ENCODE measurements around the gene SLC2A10. TPM values are rescaled to one million over a fixed set of nuclear protein-coding genes. Genes with fewer than 3 reads are reported as not detected.

The SLC2A10 gene
- total and polyA plus RNA-seq, 7 experiments from 2014 or later = 0.05 to 0.17 TPM; not detected in 5

GRCh38 chr20:46722450-46722849 lies 13.0 kb downstream of the SLC2A10 start:
- no peaks in the 10 kb centered on the region for H3K27me3 ChIP-seq (ENCODE audit: control insufficient read depth in 2 of 2, insufficient read depth in 2 of 2, low read length in 2 of 2)
- CTCF ChIA-PET = no interaction called here

GRCh38 chr20:46723039-46723438 lies 13.6 kb downstream of the SLC2A10 start:
- H3K27ac Mint-ChIP-seq = no peak overlapping the region
- H3K4me3 Mint-ChIP-seq = no peak overlapping the region
- no peaks in the 10 kb centered on the region for H3K4me1 Mint-ChIP-seq
- ChIA-PET POLR2A (no interaction called here), CTCF (interaction anchor here (0.6 kb wide), 1 partner anchor 105 kb away, joined by 3 read pairs; no protein-coding TSS in a partner anchor)
- H3K9me3 Mint-ChIP-seq = peaks cover 1 to 28% (median 8%) of the 10 kb centered on the region in 11 donors
- H3K4me1 ChIP-seq (ENCODE audit: control insufficient read depth in 2 of 2, insufficient read depth in 2 of 2, low read length in 2 of 2) = no peaks in the 10 kb centered on the region
- H3K27me3 Mint-ChIP-seq = peaks cover 0 to 4% (median 0%) of the 10 kb centered on the region in 5 donors
- H3K27me3 ChIP-seq (ENCODE audit: control insufficient read depth in 2 of 2, insufficient read depth in 2 of 2, low read length in 2 of 2) = no peaks in the 10 kb centered on the region
- H3K36me3 ChIP-seq (ENCODE audit: control insufficient read depth in 2 of 3, insufficient read depth in 3 of 3, low read length in 3 of 3) = no peaks in the 10 kb centered on the region
- peaks cover 0 to 7% (median 0%) of the 10 kb centered on the region in 3 experiments for H3K9me3 ChIP-seq (ENCODE audit: control insufficient read depth in 2 of 3, low read length in 3 of 3)
- no peak overlapping the region for H3K4me3 ChIP-seq (ENCODE audit: low read length)
- H3K36me3 Mint-ChIP-seq = peaks cover 0 to 6% (median 0%) of the 10 kb centered on the region in 5 donors
- no peak for ATAC-seq
- no peak for DNase-seq
- intact Hi-C loops (cut with micrococcal nuclease) = no loop called here
- no peak overlapping the region for H3K27ac ChIP-seq (ENCODE audit: low read depth, low read length)

More at GRCh38 chr20:46722450-46722849, 13.0 kb downstream of the SLC2A10 start:
- Mint-ChIP-seq H3K27me3 (peaks cover 0 to 4% (median 0%) of the 10 kb centered on the region in 5 donors), H3K4me1 (no peaks in the 10 kb centered on the region), H3K27ac (no peak overlapping the region), H3K36me3 (peaks cover 0 to 6% (median 0%) of the 10 kb centered on the region in 5 donors), H3K9me3 (peaks cover 1 to 28% (median 8%) of the 10 kb centered on the region in 11 donors), H3K4me3 (no peak overlapping the region)
- intact Hi-C loops (cut with micrococcal nuclease) = no loop called here
- Histone ChIP-seq H3K27ac (ENCODE audit: low read depth, low read length) (no peak overlapping the region), H3K36me3 (ENCODE audit: control insufficient read depth in 2 of 3, insufficient read depth in 3 of 3, low read length in 3 of 3) (no peaks in the 10 kb centered on the region), H3K4me1 (ENCODE audit: control insufficient read depth in 2 of 2, insufficient read depth in 2 of 2, low read length in 2 of 2) (no peaks in the 10 kb centered on the region), H3K9me3 (ENCODE audit: control insufficient read depth in 2 of 3, low read length in 3 of 3) (peaks cover 0 to 7% (median 0%) of the 10 kb centered on the region in 3 experiments), H3K4me3 (ENCODE audit: low read length) (no peak overlapping the region)
- POLR2A ChIA-PET = no interaction called here
- ATAC-seq = no peak
- DNase-seq = no peak

GRCh38 chr20:46724343-46724959 lies 15.0 kb downstream of the SLC2A10 start:
- Histone ChIP-seq H3K4me3 (ENCODE audit: low read length) (no peak overlapping the region), H3K27ac (ENCODE audit: low read depth, low read length) (no peak overlapping the region), H3K9me3 (ENCODE audit: control insufficient read depth in 2 of 3, low read length in 3 of 3) (peaks cover 0 to 7% (median 0%) of the 10 kb centered on the region in 3 experiments), H3K36me3 (ENCODE audit: control insufficient read depth in 2 of 3, insufficient read depth in 3 of 3, low read length in 3 of 3) (no peaks in the 10 kb centered on the region), H3K4me1 (ENCODE audit: control insufficient read depth in 2 of 2, insufficient read depth in 2 of 2, low read length in 2 of 2) (no peaks in the 10 kb centered on the region), H3K27me3 (ENCODE audit: control insufficient read depth in 2 of 2, insufficient read depth in 2 of 2, low read length in 2 of 2) (no peaks in the 10 kb centered on the region)
- ATAC-seq (no peak), DNase-seq (no peak)
- Mint-ChIP-seq H3K4me1 (no peaks in the 10 kb centered on the region), H3K4me3 (no peak overlapping the region), H3K27me3 (peaks cover 0 to 4% (median 0%) of the 10 kb centered on the region in 5 donors), H3K36me3 (peaks cover 0 to 6% (median 0%) of the 10 kb centered on the region in 5 donors), H3K27ac (no peak overlapping the region), H3K9me3 (peaks cover 0 to 24% (median 8%) of the 10 kb centered on the region in 11 donors)
- CTCF ChIA-PET = no interaction called here
- POLR2A ChIA-PET = no interaction called here
- intact Hi-C loops (cut with micrococcal nuclease) = no loop called here

- ChIA-PET POLR2A (no interaction called here), CTCF (no interaction called here)
- intact Hi-C loops (cut with micrococcal nuclease) = no loop called here
Measured at GRCh38 chr20:46725186-46726165, 16.0 kb downstream of the SLC2A10 start.

GRCh38 chr20:46731770-46732169 lies 22.3 kb downstream of the SLC2A10 start:
- intact Hi-C loops (cut with micrococcal nuclease) = no loop called here

More at GRCh38 chr20:46725186-46726165, 16.0 kb downstream of the SLC2A10 start:
- Mint-ChIP-seq H3K27ac (no peak overlapping the region), H3K4me3 (no peak overlapping the region), H3K36me3 (peaks cover 0 to 4% (median 0%) of the 10 kb centered on the region in 5 donors), H3K4me1 (no peaks in the 10 kb centered on the region), H3K27me3 (peaks cover 0 to 7% (median 1%) of the 10 kb centered on the region in 5 donors), H3K9me3 (peaks cover 0 to 14% (median 3%) of the 10 kb centered on the region in 11 donors)
- ATAC-seq (no peak), DNase-seq (no peak)
- Histone ChIP-seq H3K4me1 (ENCODE audit: control insufficient read depth in 2 of 2, insufficient read depth in 2 of 2, low read length in 2 of 2) (no peaks in the 10 kb centered on the region), H3K27me3 (ENCODE audit: control insufficient read depth in 2 of 2, insufficient read depth in 2 of 2, low read length in 2 of 2) (no peaks in the 10 kb centered on the region), H3K9me3 (ENCODE audit: control insufficient read depth in 2 of 3, low read length in 3 of 3) (peaks cover 0 to 7% (median 0%) of the 10 kb centered on the region in 3 experiments), H3K36me3 (ENCODE audit: control insufficient read depth in 2 of 3, insufficient read depth in 3 of 3, low read length in 3 of 3) (no peaks in the 10 kb centered on the region), H3K4me3 (ENCODE audit: low read length) (no peak overlapping the region), H3K27ac (ENCODE audit: low read depth, low read length) (no peak overlapping the region)

GRCh38 chr20:46735436-46735835 lies 26.0 kb downstream of the SLC2A10 start:
- Mint-ChIP-seq H3K36me3 (peaks cover 0 to 5% (median 0%) of the 10 kb centered on the region in 5 donors), H3K9me3 (peaks cover 0 to 10% (median 1%) of the 10 kb centered on the region in 11 donors), H3K27me3 (peaks cover 10 to 39% (median 23%) of the 10 kb centered on the region in 5 donors), H3K4me1 (no peaks in the 10 kb centered on the region), H3K27ac (no peak overlapping the region), H3K4me3 (no peak overlapping the region)
- ATAC-seq (no peak), DNase-seq (no peak)
- H3K36me3 ChIP-seq (ENCODE audit: control insufficient read depth in 2 of 3, insufficient read depth in 3 of 3, low read length in 3 of 3) = no peaks in the 10 kb centered on the region
- intact Hi-C loops (cut with micrococcal nuclease) = no loop called here
- no peak overlapping the region for H3K27ac ChIP-seq (ENCODE audit: low read depth, low read length)
- POLR2A ChIA-PET = no interaction called here
- H3K9me3 ChIP-seq (ENCODE audit: control insufficient read depth in 2 of 3, low read length in 3 of 3) = no peaks in the 10 kb centered on the region
- no peaks in the 10 kb centered on the region for H3K27me3 ChIP-seq (ENCODE audit: control insufficient read depth in 2 of 2, insufficient read depth in 2 of 2, low read length in 2 of 2)
- no peak overlapping the region for H3K4me3 ChIP-seq (ENCODE audit: low read length)
- no peaks in the 10 kb centered on the region for H3K4me1 ChIP-seq (ENCODE audit: control insufficient read depth in 2 of 2, insufficient read depth in 2 of 2, low read length in 2 of 2)
- CTCF ChIA-PET = no interaction called here

More at GRCh38 chr20:46731770-46732169, 22.3 kb downstream of the SLC2A10 start:
- DNase-seq (no peak), ATAC-seq (no peak)
- Mint-ChIP-seq H3K27me3 (peaks cover 0 to 19% (median 5%) of the 10 kb centered on the region in 5 donors), H3K9me3 (peaks cover 0 to 5% (median 0%) of the 10 kb centered on the region in 11 donors), H3K4me3 (no peak overlapping the region), H3K4me1 (no peaks in the 10 kb centered on the region), H3K27ac (no peak overlapping the region), H3K36me3 (no peaks in the 10 kb centered on the region)
- Histone ChIP-seq H3K9me3 (ENCODE audit: control insufficient read depth in 2 of 3, low read length in 3 of 3) (no peaks in the 10 kb centered on the region), H3K4me3 (ENCODE audit: low read length) (no peak overlapping the region), H3K27ac (ENCODE audit: low read depth, low read length) (no peak overlapping the region), H3K27me3 (ENCODE audit: control insufficient read depth in 2 of 2, insufficient read depth in 2 of 2, low read length in 2 of 2) (no peaks in the 10 kb centered on the region), H3K36me3 (ENCODE audit: control insufficient read depth in 2 of 3, insufficient read depth in 3 of 3, low read length in 3 of 3) (no peaks in the 10 kb centered on the region), H3K4me1 (ENCODE audit: control insufficient read depth in 2 of 2, insufficient read depth in 2 of 2, low read length in 2 of 2) (no peaks in the 10 kb centered on the region)
- POLR2A ChIA-PET = no interaction called here
- CTCF ChIA-PET = no interaction called here

Measured in naive thymus-derived CD4-positive, alpha-beta T cell (primary cell).